ENCODE results near the gene TCTN3.

- TF ChIP-seq, protein P1, sequence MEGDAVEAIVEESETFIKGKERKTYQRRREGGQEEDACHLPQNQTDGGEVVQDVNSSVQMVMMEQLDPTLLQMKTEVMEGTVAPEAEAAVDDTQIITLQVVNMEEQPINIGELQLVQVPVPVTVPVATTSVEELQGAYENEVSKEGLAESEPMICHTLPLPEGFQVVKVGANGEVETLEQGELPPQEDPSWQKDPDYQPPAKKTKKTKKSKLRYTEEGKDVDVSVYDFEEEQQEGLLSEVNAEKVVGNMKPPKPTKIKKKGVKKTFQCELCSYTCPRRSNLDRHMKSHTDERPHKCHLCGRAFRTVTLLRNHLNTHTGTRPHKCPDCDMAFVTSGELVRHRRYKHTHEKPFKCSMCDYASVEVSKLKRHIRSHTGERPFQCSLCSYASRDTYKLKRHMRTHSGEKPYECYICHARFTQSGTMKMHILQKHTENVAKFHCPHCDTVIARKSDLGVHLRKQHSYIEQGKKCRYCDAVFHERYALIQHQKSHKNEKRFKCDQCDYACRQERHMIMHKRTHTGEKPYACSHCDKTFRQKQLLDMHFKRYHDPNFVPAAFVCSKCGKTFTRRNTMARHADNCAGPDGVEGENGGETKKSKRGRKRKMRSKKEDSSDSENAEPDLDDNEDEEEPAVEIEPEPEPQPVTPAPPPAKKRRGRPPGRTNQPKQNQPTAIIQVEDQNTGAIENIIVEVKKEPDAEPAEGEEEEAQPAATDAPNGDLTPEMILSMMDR (conservative IDR thresholded peaks at IDR 0.05; ENCODE audit: low read depth, low read length) = no peak
- TF ChIP-seq RFX5 (IDR thresholded peaks at IDR 0.05; ENCODE audit: low read depth, low read length) = no peak
These were observed 2.4 kb downstream of the TCTN3 start for GRCh38 chr10:95691281-95691680.
